ENCODE results near the gene ZFP69B.
"Not testable (repeated sequence)": the region's sequence is repeated elsewhere in the genome, so short reads cannot be mapped to it uniquely, and the experiment has no call there.

Gene ZFP69B

GRCh38 chr1:40438391-40439015 is 11.8 kb upstream of the ZFP69B start:
- no peak for FAIRE-seq

- FAIRE-seq, result no peak
Observed at GRCh38 chr1:40439247-40439646, 11.0 kb upstream of the ZFP69B start.

- no peak for FAIRE-seq
Observed at GRCh38 chr1:40450495-40451237, 390 bp downstream of the ZFP69B start.

GRCh38 chr1:40451238-40451585 is 936 bp downstream of the ZFP69B start:
- FAIRE-seq, result no peak

GRCh38 chr1:40454873-40455272 is 4.6 kb downstream of the ZFP69B start:
- FAIRE-seq, result no peak

- FAIRE-seq, result no peak
Observed at GRCh38 chr1:40462956-40463590, 12.8 kb downstream of the ZFP69B start.

- FAIRE-seq, result no peak
Observed at GRCh38 chr1:40469327-40469726, 19.1 kb downstream of the ZFP69B start.

- FAIRE-seq, result no peak
Observed at GRCh38 chr1:40475268-40475667, 25.0 kb downstream of the ZFP69B start.

GRCh38 chr1:40476924-40477677 is 26.8 kb downstream of the ZFP69B start, which contains the start of gene ZFP69:
ZFP69 (plus strand) TSS chr1:40477290; CDS start chr1:40479362, 2,072 bp downstream.
- FAIRE-seq, result no peak

GRCh38 chr1:40477678-40478053 is 27.4 kb downstream of the ZFP69B start:
- no peak for FAIRE-seq

- no peak for FAIRE-seq
Observed at GRCh38 chr1:40478276-40478675, 28.0 kb downstream of the ZFP69B start.

- no peak for FAIRE-seq
Observed at GRCh38 chr1:40479156-40479555, 28.9 kb downstream of the ZFP69B start.

- no peak for FAIRE-seq
Observed at GRCh38 chr1:40495315-40495903, 45.1 kb downstream of the ZFP69B start.

GRCh38 chr1:40502651-40503050 is 52.4 kb downstream of the ZFP69B start:
- FAIRE-seq, result not testable (repeated sequence)

GRCh38 chr1:40507973-40508372 is 57.7 kb downstream of the ZFP69B start:
- no peak for FAIRE-seq

- no peak for FAIRE-seq
Observed at GRCh38 chr1:40508375-40509341, 58.4 kb downstream of the ZFP69B start, which contains the start of gene EXO5. EXO5 (plus strand) TSS chr1:40508767; CDS start chr1:40514545, 5,778 bp downstream.
